HepG2 (cell line): Measurements from ENCODE around the gene PSD4. TPM values are rescaled to one million over a fixed set of nuclear protein-coding genes. Genes with fewer than 3 reads are reported as not detected.
A peak's percentile ranks its signal among the peaks of the same experiment; 100 is the strongest.

Experiments
- EEA1 ChIP-seq: sonication (generic); formaldehyde crosslinking; IDR thresholded peaks from 2 replicates; pipeline ENCODE4 v1.5.1; 2020; ENCODE audit warnings: mild to moderate bottlenecking, missing genetic modification reagents, borderline replicate concordance
- HNF4G ChIP-seq, 2 experiments: sonication (generic) in 1 of 2; formaldehyde crosslinking in 1 of 2; IDR thresholded peaks; 2 replicates each; pipeline versions ENCODE4 v1.4.0 to v1.6.1; 2011 to 2020; ENCODE audit warnings: borderline replicate concordance in 2 of 2, low read depth in 2 of 2, mild to moderate bottlenecking in 2 of 2, low read length in 1 of 2, missing genetic modification reagents in 1 of 2, moderate library complexity in 1 of 2
- IRX3 ChIP-seq: sonication (generic); formaldehyde crosslinking; IDR thresholded peaks from 2 replicates; pipeline ENCODE4 v1.8.1; 2023; ENCODE audit warnings: mild to moderate bottlenecking, low read depth, missing genetic modification reagents, borderline replicate concordance
- MAFF ChIP-seq: IDR thresholded peaks from 2 replicates; pipeline ENCODE4 v1.6.1; 2011; ENCODE audit warnings: low read depth, low read length, improper control_type of control experiment
- NAIF1 ChIP-seq: sonication (generic); formaldehyde crosslinking; IDR thresholded peaks from 2 replicates; pipeline ENCODE4 v1.5.0; 2020; ENCODE audit warnings: mild to moderate bottlenecking, missing genetic modification reagents, borderline replicate concordance
- SIN3A ChIP-seq: IDR thresholded peaks from 2 replicates; pipeline ENCODE4 v1.6.1; 2011; ENCODE audit warnings: low read depth, mild to moderate bottlenecking, control low read depth, low read length, borderline replicate concordance
- ZNF230 ChIP-seq: sonication (generic); formaldehyde crosslinking; IDR thresholded peaks from 2 replicates; pipeline ENCODE4 v1.4.0; 2020; ENCODE audit warnings: mild to moderate bottlenecking, missing genetic modification reagents
- ZNF577 ChIP-seq: sonication (generic); formaldehyde crosslinking; IDR thresholded peaks from 2 replicates; pipeline ENCODE4 v1.4.0; 2020; ENCODE audit warnings: mild to moderate bottlenecking, low read depth, missing genetic modification reagents, borderline replicate concordance
- polyA plus RNA-seq, 8 experiments: library from polyadenylated mRNA; depleted of rRNA in 3 of 8; stranded (reverse) in 7 of 8; unstranded in 1 of 8; fragments of >200 nt; fragmentation: Illumina TruSeq in 4 of 8; extraction: Trizol in 4 of 8; gene quantifications; 2 replicates each; pipeline versions ENCODE4 v1.2.1 to v1.2.3, GENCODE V29; 2011 to 2016; ENCODE audit warnings: low read depth in 4 of 8, missing spikeins in 1 of 8, mixed read lengths in 1 of 8; ENCODE audit not compliant: insufficient read depth in 1 of 8
- total RNA-seq, 5 experiments: library from RNA; depleted of rRNA; stranded (reverse); fragments of >200 nt; fragmentation: Illumina TruSeq; extraction: Trizol; gene quantifications; 2 replicates each; pipeline ENCODE4 v1.2.3, GENCODE V29; 2016; ENCODE audit warnings: low read depth in 1 of 5
- TF ChIP-seq, protein P1 (sequence below): sonication (generic); formaldehyde crosslinking; IDR thresholded peaks from 2 replicates; pipeline ENCODE4 v1.4.0; 2020; ENCODE audit warnings: missing genetic modification reagents, borderline replicate concordance
- TF ChIP-seq, protein P2 (sequence below): sonication (generic); formaldehyde crosslinking; IDR thresholded peaks from 2 replicates; pipeline ENCODE4 v1.5.0; 2020; ENCODE audit warnings: missing genetic modification reagents, mild to moderate bottlenecking, borderline replicate concordance
- TF ChIP-seq, protein P3 (sequence below): sonication (generic); formaldehyde crosslinking; IDR thresholded peaks from 2 replicates; pipeline ENCODE4 v1.5.0; 2020; ENCODE audit warnings: mild to moderate bottlenecking, missing genetic modification reagents
- TF ChIP-seq, protein P4 (sequence below): sonication (generic); formaldehyde crosslinking; IDR thresholded peaks from 2 replicates; pipeline ENCODE4 v1.8.0; 2022; ENCODE audit warnings: low read depth, missing genetic modification reagents
- TF ChIP-seq, protein P5 (sequence below): IDR thresholded peaks from 2 replicates; pipeline ENCODE4 v1.6.1; 2016; ENCODE audit warnings: low read depth, borderline replicate concordance
- TF ChIP-seq, protein P6 (sequence below): sonication (generic); formaldehyde crosslinking; IDR thresholded peaks from 2 replicates; pipeline ENCODE4 v1.4.0; 2020; ENCODE audit warnings: missing genetic modification reagents

The PSD4 gene
- total and polyA plus RNA-seq, 2 of the 13 experiments (the other 11 are each of a cell fraction or from before 2014, with no cell fraction given), result 5.8 to 9.4 TPM

DNA sequence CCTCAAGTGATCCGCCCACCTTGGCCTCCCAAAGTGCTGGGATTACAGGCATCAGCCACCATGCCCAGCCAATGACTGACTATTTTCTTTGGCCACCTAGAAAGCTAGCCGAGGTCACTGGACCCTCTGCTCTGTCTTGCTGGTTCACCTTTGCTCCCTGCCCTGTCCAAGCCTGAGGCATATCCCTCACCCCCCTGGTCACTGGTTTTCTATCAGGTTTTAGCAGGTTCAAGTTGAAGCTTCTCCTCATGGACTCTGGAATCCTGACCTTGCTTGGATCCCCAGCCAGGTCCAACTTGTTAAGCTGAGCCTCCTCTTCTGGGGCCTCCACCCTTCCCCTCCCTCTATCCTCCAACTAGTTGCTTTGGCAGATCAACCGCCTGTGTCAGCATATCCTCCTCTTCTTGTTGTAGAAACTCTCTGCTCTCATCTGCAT, 71.5 kb downstream of the PSD4 start (continued):
- TF ChIP-seq, protein P1, sequence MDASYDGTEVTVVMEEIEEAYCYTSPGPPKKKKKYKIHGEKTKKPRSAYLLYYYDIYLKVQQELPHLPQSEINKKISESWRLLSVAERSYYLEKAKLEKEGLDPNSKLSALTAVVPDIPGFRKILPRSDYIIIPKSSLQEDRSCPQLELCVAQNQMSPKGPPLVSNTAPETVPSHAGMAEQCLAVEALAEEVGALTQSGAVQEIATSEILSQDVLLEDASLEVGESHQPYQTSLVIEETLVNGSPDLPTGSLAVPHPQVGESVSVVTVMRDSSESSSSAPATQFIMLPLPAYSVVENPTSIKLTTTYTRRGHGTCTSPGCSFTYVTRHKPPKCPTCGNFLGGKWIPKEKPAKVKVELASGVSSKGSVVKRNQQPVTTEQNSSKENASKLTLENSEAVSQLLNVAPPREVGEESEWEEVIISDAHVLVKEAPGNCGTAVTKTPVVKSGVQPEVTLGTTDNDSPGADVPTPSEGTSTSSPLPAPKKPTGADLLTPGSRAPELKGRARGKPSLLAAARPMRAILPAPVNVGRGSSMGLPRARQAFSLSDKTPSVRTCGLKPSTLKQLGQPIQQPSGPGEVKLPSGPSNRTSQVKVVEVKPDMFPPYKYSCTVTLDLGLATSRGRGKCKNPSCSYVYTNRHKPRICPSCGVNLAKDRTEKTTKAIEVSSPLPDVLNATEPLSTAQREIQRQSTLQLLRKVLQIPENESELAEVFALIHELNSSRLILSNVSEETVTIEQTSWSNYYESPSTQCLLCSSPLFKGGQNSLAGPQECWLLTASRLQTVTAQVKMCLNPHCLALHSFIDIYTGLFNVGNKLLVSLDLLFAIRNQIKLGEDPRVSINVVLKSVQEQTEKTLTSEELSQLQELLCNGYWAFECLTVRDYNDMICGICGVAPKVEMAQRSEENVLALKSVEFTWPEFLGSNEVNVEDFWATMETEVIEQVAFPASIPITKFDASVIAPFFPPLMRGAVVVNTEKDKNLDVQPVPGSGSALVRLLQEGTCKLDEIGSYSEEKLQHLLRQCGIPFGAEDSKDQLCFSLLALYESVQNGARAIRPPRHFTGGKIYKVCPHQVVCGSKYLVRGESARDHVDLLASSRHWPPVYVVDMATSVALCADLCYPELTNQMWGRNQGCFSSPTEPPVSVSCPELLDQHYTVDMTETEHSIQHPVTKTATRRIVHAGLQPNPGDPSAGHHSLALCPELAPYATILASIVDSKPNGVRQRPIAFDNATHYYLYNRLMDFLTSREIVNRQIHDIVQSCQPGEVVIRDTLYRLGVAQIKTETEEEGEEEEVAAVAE (CRISPR knock-in tag), result no peak
- TF ChIP-seq, protein P2, sequence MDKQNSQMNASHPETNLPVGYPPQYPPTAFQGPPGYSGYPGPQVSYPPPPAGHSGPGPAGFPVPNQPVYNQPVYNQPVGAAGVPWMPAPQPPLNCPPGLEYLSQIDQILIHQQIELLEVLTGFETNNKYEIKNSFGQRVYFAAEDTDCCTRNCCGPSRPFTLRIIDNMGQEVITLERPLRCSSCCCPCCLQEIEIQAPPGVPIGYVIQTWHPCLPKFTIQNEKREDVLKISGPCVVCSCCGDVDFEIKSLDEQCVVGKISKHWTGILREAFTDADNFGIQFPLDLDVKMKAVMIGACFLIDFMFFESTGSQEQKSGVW, result no peak
- TF ChIP-seq, protein P3, sequence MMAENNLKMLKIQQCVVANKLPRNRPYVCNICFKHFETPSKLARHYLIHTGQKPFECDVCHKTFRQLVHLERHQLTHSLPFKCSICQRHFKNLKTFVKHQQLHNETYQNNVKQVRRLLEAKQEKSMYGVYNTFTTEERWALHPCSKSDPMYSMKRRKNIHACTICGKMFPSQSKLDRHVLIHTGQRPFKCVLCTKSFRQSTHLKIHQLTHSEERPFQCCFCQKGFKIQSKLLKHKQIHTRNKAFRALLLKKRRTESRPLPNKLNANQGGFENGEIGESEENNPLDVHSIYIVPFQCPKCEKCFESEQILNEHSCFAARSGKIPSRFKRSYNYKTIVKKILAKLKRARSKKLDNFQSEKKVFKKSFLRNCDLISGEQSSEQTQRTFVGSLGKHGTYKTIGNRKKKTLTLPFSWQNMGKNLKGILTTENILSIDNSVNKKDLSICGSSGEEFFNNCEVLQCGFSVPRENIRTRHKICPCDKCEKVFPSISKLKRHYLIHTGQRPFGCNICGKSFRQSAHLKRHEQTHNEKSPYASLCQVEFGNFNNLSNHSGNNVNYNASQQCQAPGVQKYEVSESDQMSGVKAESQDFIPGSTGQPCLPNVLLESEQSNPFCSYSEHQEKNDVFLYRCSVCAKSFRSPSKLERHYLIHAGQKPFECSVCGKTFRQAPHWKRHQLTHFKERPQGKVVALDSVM (CRISPR knock-in tag), result peak; percentile 97
- TF ChIP-seq, protein P4, sequence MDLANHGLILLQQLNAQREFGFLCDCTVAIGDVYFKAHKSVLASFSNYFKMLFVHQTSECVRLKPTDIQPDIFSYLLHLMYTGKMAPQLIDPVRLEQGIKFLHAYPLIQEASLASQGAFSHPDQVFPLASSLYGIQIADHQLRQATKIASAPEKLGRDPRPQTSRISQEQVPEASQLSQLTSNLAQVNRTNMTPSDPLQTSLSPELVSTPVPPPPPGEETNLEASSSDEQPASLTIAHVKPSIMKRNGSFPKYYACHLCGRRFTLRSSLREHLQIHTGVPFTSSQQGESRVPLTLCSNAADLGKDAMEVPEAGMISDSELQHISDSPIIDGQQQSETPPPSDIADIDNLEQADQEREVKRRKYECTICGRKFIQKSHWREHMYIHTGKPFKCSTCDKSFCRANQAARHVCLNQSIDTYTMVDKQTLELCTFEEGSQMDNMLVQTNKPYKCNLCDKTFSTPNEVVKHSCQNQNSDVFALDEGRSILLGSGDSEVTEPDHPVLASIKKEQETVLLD (CRISPR knock-in tag), result no peak
- 0 out of 2 replicates have a peak, but pooled peaks have one; percentile 27 for TF ChIP-seq ZNF230 (CRISPR knock-in tag)
- TF ChIP-seq, protein P5, sequence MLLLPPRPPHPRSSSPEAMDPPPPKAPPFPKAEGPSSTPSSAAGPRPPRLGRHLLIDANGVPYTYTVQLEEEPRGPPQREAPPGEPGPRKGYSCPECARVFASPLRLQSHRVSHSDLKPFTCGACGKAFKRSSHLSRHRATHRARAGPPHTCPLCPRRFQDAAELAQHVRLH (CRISPR knock-in tag), result no peak
- TF ChIP-seq MAFF, result 0 out of 2 replicates have a peak, but pooled peaks have one; percentile 29
- TF ChIP-seq HNF4G (IDR thresholded peaks at IDR 0.05; ENCODE audit: borderline replicate concordance, low read depth, low read length), result peak; percentile 83
- TF ChIP-seq HNF4G (CRISPR knock-in tag; IDR thresholded peaks at IDR 0.05; ENCODE audit: borderline replicate concordance, low read depth), result peak; percentile 73; the same call in 1 of the 2 replicates
- TF ChIP-seq EEA1, result no peak
- TF ChIP-seq ZNF577 (CRISPR knock-in tag), result no peak
- TF ChIP-seq, protein P6, sequence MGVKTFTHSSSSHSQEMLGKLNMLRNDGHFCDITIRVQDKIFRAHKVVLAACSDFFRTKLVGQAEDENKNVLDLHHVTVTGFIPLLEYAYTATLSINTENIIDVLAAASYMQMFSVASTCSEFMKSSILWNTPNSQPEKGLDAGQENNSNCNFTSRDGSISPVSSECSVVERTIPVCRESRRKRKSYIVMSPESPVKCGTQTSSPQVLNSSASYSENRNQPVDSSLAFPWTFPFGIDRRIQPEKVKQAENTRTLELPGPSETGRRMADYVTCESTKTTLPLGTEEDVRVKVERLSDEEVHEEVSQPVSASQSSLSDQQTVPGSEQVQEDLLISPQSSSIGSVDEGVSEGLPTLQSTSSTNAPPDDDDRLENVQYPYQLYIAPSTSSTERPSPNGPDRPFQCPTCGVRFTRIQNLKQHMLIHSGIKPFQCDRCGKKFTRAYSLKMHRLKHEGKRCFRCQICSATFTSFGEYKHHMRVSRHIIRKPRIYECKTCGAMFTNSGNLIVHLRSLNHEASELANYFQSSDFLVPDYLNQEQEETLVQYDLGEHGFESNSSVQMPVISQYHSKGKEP, result no peak
- TF ChIP-seq IRX3 (CRISPR knock-in tag), result no peak
- TF ChIP-seq NAIF1 (CRISPR knock-in tag), result no peak
- TF ChIP-seq SIN3A, result no peak
